Esophagus muscularis mucosa (tissue), 4 donors: ENCODE data around the gene MROH2B. TPM values are rescaled to one million over a fixed set of nuclear protein-coding genes. Genes with fewer than 3 reads are reported as not detected.

Experiments used
- DNase-seq: peaks from one replicate; pipeline ENCODE4 v3.0.0-alpha.2; 2017; ENCODE audit errors: extremely low spot score
- H3K27ac ChIP-seq, 4 donors: fragments of 200-600 bp; sonication (generic); replicated peaks in 1 of 4; 1 replicate in 3 of 4; 2 replicates in 1 of 4; pipeline ENCODE4 v1.5.1; 2016 to 2019; ENCODE audit warnings: mild to moderate bottlenecking in 1 of 4
- H3K27me3 ChIP-seq, 4 donors: fragments of 200-600 bp; sonication (generic); one replicate each; pipeline versions ENCODE4 v1.5.1 to v1.6.0; 2016 to 2019
- H3K36me3 ChIP-seq, 4 donors: fragments of 200-600 bp; sonication (generic); one replicate each; pipeline ENCODE4 v1.5.1; 2016 to 2019
- H3K4me1 ChIP-seq, 4 donors: fragments of 200-600 bp; sonication (generic); one replicate each; pipeline ENCODE4 v1.5.1; 2016 to 2019
- H3K4me3 ChIP-seq, 4 donors: fragments of 200-600 bp; sonication (generic); 1 replicate in 2 of 4; 2 replicates in 2 of 4; pipeline ENCODE4 v1.5.1; 2016 to 2019; ENCODE audit warnings: mild to moderate bottlenecking in 4 of 4, moderate library complexity in 1 of 4
- H3K9me3 ChIP-seq, 4 donors: fragments of 200-600 bp; sonication (generic); 1 replicate in 3 of 4; 2 replicates in 1 of 4; pipeline ENCODE4 v1.5.1; 2016 to 2019
- EP300 ChIP-seq: sonication (generic); formaldehyde crosslinking; IDR thresholded peaks from one replicate; pipeline ENCODE4 v1.6.1; 2017; ENCODE audit warnings: antibody characterized with exemption
- POLR2A ChIP-seq: fragments of 450-650 bp; IDR thresholded peaks from one replicate; pipeline ENCODE4 v1.6.1; 2017; ENCODE audit warnings: antibody characterized with exemption, moderate library complexity, mild to moderate bottlenecking, low read depth
- POLR2AphosphoS5 ChIP-seq, 2 donors: sonication (generic); formaldehyde crosslinking; IDR thresholded peaks; one replicate each; pipeline ENCODE4 v1.6.1; 2017; ENCODE audit warnings: antibody characterized with exemption in 2 of 2
- WGBS: methylation state at CpG from one replicate; pipeline ENCODE4 v1.1.5; 2018; 5-methylcytosine and 5-hydroxymethylcytosine counted together
- intact Hi-C: fragments of 100-400 bp; cut with DNase I; formaldehyde crosslinking; loops from one replicate; pipeline ENCODE4 v1.15.1; 2023
- total RNA-seq, 4 donors: library from RNA; depleted of rRNA; stranded (reverse); fragments of >200 nt; gene quantifications; one replicate each; pipeline versions ENCODE4 v1.1.0 to v1.2.1, GENCODE V29; 2016
- TF ChIP-seq, protein P1 (sequence below), 3 experiments: fragments of 200-600 bp in 2 of 3; fragments of 450-650 bp in 1 of 3; sonication (generic) in 2 of 3; IDR thresholded peaks; one replicate each; pipeline ENCODE4 v1.5.1; 2017 to 2019; ENCODE audit warnings: antibody characterized with exemption in 3 of 3, mild to moderate bottlenecking in 2 of 3, moderate library complexity in 1 of 3

The MROH2B gene
- total RNA-seq, 4 donors from 2014 or later, result not detected

DNA sequence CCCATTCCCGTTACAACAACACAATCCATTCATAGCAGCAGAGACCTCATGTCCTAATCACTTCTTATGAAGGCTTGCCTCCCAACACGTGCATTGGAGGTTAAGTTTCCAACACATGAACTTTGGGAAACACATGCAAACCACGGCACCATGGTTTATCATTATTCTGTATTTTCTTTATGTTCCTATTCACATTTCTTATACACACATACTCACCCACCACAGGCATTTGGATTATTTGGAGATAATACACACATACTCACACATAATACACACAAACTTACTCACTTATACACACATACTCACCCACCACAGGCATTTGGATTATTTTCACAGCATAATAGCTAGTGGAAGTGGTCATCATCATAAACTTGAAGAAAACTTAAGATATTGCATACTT, 86.3 kb downstream of the MROH2B start:
- Histone ChIP-seq H3K4me1 (no peaks in the 10 kb centered on the region), H3K27me3 (no peaks in the 10 kb centered on the region), H3K9me3 (peaks cover 0 to 10% (median 7%) of the 10 kb centered on the region in 4 donors), H3K27ac (no peak overlapping the region), H3K36me3 (peaks cover 0 to 5% (median 2%) of the 10 kb centered on the region in 4 donors), H3K4me3 (no peak overlapping the region)
- WGBS, result 96% methylated on average over 3 of the region's 3 CpGs
- intact Hi-C loops, result no loop called here
- TF ChIP-seq POLR2AphosphoS5 (IDR thresholded peaks at IDR 0.05) (no peak), POLR2A (no peak), EP300 (no peak)
- TF ChIP-seq, protein P1, sequence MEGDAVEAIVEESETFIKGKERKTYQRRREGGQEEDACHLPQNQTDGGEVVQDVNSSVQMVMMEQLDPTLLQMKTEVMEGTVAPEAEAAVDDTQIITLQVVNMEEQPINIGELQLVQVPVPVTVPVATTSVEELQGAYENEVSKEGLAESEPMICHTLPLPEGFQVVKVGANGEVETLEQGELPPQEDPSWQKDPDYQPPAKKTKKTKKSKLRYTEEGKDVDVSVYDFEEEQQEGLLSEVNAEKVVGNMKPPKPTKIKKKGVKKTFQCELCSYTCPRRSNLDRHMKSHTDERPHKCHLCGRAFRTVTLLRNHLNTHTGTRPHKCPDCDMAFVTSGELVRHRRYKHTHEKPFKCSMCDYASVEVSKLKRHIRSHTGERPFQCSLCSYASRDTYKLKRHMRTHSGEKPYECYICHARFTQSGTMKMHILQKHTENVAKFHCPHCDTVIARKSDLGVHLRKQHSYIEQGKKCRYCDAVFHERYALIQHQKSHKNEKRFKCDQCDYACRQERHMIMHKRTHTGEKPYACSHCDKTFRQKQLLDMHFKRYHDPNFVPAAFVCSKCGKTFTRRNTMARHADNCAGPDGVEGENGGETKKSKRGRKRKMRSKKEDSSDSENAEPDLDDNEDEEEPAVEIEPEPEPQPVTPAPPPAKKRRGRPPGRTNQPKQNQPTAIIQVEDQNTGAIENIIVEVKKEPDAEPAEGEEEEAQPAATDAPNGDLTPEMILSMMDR (IDR thresholded peaks at IDR 0.05), result no peak
- no peak for DNase-seq

DNA sequence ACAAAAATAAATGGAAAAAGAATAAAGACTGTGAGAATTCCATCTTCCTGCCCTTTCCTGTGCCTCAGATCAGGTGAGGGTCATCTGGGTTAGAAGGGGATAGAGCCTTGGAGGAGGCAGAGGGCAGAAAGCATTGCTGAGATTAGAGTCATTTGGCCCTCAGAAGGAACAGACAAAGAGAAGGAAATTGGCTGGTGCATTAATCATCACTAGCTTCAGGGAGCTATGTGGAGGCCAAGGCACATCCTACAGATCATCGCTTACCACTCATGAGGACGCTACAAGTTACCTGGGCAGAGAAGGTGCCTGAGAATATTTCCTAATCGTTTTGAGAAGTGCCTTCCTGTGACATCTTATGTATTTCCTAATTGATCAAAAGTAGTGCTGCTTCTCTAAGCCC, 87.4 kb downstream of the MROH2B start:
- no peak overlapping the region for H3K4me3 ChIP-seq
- no peaks in the 10 kb centered on the region for H3K27me3 ChIP-seq
- H3K4me1 ChIP-seq, result no peaks in the 10 kb centered on the region
- 87% methylated on average over 3 of the region's 3 CpGs for WGBS
- intact Hi-C loops, result no loop called here
- TF ChIP-seq, protein P1 (IDR thresholded peaks at IDR 0.05), result no peak
- TF ChIP-seq POLR2AphosphoS5 (IDR thresholded peaks at IDR 0.05), result no peak
- no peak for TF ChIP-seq EP300
- TF ChIP-seq POLR2A, result no peak
- no peak for DNase-seq
- H3K36me3 ChIP-seq, result peaks cover 0 to 5% (median 2%) of the 10 kb centered on the region in 4 donors
- H3K27ac ChIP-seq, result no peak overlapping the region
- H3K9me3 ChIP-seq, result peaks cover 0 to 10% (median 7%) of the 10 kb centered on the region in 4 donors

DNA sequence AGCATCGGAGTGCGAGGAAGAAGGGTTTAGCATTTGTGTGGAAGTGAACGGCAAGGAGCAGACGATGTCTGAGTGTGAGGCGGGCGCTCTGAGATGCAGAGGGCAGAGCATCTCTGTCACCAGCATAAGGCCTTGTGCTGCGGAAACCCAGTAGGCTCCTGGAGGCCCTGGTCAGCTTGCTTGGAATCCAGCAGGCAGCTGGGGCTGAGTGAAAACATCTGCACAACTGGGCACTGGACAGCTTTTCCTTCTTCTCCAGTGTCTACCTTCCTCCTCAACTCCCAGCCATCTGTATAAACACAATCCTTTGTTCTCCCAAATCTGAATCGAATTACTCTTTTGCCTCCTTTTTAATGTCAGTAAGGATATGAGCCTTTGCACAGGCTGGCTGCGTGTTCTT, 89.7 kb downstream of the MROH2B start:
- Histone ChIP-seq H3K4me3 (no peak overlapping the region), H3K36me3 (peaks cover 0 to 5% (median 2%) of the 10 kb centered on the region in 4 donors), H3K9me3 (no peaks in the 10 kb centered on the region), H3K4me1 (no peaks in the 10 kb centered on the region), H3K27me3 (peaks cover 0 to 4% (median 0%) of the 10 kb centered on the region in 4 donors), H3K27ac (no peak overlapping the region)
- intact Hi-C loops, result no loop called here
- TF ChIP-seq POLR2A, result no peak
- TF ChIP-seq, protein P1 (IDR thresholded peaks at IDR 0.05), result no peak
- TF ChIP-seq EP300, result no peak
- TF ChIP-seq POLR2AphosphoS5 (IDR thresholded peaks at IDR 0.05), result no peak
- no peak for DNase-seq
- 73% methylated on average over 9 of the region's 9 CpGs for WGBS

DNA sequence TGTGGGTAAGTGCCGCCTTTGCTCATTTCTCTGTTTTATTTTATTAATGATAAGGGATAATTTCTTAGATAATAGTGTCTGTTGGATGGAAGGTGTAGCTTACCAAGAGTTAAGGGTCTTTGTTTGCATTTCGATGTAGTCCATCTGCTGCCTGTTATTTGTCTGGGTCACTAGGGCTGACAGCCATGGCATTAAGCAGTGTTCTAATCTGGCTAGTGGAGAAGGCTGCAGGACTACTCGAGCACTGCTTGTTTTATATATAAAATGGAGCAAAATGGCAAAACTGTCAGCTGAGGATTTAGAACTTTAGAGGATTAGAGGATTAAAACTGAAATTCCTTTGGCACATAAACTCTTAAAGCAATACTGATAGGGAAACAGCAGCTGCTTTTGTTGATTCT, 94.3 kb downstream of the MROH2B start:
- TF ChIP-seq POLR2AphosphoS5 (IDR thresholded peaks at IDR 0.05) (no peak), POLR2A (no peak), EP300 (no peak)
- TF ChIP-seq, protein P1 (IDR thresholded peaks at IDR 0.05), result no peak
- 33% methylated on average over 3 of the region's 3 CpGs for WGBS
- no peaks in the 10 kb centered on the region for H3K4me1 ChIP-seq
- intact Hi-C loops, result no loop called here
- H3K9me3 ChIP-seq, result no peaks in the 10 kb centered on the region
- no peak for DNase-seq
- peaks cover 0 to 4% (median 0%) of the 10 kb centered on the region in 4 donors for H3K27me3 ChIP-seq
- peaks cover 0 to 5% (median 2%) of the 10 kb centered on the region in 4 donors for H3K36me3 ChIP-seq
- H3K4me3 ChIP-seq, result no peak overlapping the region
- H3K27ac ChIP-seq, result no peak overlapping the region

DNA sequence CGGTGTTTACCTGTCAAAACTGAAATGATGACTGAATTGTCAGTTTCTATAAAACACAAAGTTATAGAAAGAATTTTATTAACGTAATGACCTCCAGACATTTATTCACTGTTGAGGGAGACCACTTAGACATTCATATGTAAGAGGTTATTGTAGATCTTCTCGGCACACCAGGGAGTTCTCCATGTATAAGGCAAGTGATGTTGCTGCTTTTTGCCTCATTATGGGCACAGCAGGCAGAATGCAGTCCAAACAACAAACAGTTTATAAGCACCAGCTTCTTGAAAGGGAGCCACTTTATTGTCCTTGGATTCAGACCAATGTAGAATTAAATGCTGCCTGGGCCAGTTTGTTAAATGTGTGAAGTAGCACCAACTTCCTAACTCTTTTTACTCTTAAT, 95.1 kb downstream of the MROH2B start:
- WGBS, result 85% methylated on average over 3 of the region's 3 CpGs

More for the DNA sequence above, 95.1 kb downstream of the MROH2B start:
- no peaks in the 10 kb centered on the region for H3K4me1 ChIP-seq
- H3K36me3 ChIP-seq, result peaks cover 0 to 3% (median 1%) of the 10 kb centered on the region in 4 donors
- H3K9me3 ChIP-seq, result no peaks in the 10 kb centered on the region
- no peak overlapping the region for H3K27ac ChIP-seq
- intact Hi-C loops, result no loop called here
- no peak for DNase-seq
- no peak overlapping the region for H3K4me3 ChIP-seq
- peaks cover 0 to 4% (median 0%) of the 10 kb centered on the region in 4 donors for H3K27me3 ChIP-seq
- TF ChIP-seq POLR2A (no peak), POLR2AphosphoS5 (IDR thresholded peaks at IDR 0.05) (no peak), EP300 (no peak)
- TF ChIP-seq, protein P1 (IDR thresholded peaks at IDR 0.05), result no peak
